Brain pericyte (primary cell): ENCODE measurements around the gene CCDC127.

Experiments used
- DNase-seq: peaks from one replicate; pipeline ENCODE4 v3.0.0-alpha.2; 2012; ENCODE audit warnings: low read depth, low spot score

CCDC127 gene

DNA sequence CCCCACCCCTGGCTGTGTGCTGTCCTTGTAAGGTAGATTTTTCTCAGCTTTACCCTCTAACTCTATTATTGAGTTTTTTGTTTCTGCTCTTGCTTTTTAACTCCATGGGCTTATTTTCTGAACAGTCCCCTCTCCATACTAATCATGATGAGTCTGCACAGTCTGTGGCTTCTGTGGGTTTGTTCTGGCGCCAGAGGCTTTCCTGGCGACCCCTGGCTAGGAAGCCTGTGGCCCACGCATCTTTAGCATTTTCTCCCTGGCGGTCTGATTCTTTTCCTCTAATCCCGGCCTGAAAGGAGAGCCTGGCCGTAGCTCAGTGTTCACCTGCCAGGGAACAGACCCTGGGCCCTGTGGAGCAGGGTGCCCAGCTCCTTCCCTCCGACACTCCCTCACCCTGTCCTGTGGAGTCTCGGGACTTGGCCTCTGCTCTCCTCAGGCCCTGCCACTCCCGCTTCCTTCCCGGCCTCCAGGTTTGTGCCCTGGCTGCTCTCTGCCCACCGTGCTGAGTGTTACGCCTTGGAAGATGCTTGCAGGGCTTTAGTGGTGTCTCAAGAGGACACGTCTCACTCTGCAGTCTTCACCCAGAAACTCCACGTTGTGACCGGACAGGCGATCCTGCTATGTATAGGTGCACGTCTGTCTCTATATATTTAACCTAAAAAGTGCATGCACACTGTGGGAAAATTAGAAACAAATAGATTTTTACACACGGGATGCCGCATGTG, 58.3 kb downstream of the CCDC127 start:
- no peak for DNase-seq

DNA sequence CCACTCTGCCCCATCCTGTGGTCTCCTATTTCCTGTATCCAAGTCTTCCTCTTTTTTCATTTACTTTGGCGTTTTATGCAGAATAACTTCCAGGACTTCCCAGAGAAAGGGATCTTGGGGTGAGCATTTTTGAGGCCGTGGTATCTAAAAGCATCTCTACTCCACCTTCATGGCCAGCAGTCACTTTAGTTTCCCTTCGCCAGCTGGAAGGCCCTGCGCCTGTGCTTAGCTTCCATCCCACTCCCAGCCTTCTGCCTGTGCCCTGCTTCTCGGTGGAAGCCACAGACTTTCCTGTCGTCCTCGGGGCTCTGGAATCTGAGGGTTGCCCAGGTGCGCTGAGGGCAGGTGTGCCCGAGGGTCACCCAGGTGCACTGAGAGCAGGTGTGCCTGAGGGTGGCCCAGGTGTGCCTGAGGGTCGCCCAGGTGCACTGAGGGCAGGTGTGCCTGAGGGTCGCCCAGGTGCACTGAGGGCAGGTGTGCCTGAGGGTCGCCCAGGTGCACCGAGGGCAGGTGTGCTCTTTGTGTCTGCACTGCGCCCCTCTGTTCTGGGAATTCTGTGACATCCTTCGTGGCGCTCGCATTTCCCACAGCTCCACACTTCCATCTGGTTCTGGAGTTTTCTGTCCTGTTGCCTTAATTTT, 59.0 kb downstream of the CCDC127 start:
- no peak for DNase-seq

DNA sequence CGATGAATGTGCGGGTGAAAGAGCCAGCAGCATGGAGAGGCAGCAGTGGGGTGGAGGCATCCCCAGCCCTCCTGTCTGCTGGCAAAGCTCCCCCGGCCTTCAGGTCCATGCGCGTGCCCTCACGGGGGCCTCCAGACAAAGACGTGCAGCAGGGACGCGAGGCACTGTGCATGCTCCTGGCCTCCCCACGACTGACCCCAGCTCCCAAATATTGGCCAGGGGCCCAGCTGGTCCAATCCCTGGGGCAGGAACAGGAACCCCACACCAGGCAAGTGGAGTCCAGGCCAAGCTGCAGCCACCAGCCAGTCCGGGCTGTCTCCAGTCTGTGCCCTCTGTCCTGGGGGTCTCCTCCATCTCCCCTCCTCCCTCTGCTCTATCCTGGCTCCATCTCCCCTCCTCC, 60.2 kb downstream of the CCDC127 start:
- no peak for DNase-seq

- DNase-seq, result no peak
Observed at GRCh38 chr5:157126-157715, 60.7 kb downstream of the CCDC127 start.

DNA sequence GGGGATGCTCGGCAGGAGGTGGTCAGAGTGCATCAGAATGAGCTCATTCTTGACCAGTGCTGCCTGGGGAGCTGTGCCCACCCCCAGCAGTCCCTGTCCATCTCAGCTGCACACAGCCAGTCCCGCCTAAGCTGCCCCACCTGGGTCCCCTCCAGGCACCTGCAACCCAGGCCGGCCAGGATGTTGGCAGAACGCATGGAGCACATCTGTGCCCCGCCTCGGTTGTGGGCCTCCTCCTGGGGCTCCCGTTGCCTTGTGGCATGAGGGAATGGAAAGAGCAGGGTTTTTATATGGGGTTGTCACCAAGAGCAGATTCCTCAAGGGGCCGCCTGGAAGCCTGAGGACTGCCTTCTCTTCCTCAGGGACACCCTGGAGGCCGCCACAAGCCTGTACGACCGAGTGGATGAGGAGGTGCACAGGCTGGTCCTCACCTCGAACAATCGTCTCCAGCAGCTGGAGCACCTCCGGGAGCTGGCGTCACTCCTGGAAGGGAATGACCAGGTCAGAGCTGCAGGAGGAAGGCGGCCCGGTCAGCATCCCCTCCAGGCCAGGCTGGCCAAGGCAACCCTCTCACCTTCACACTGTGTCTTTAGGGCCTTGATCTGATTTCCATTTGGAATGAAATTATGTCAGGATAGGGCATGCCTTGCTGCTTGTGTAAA, 61.4 kb downstream of the CCDC127 start:
- DNase-seq, result no peak

DNA sequence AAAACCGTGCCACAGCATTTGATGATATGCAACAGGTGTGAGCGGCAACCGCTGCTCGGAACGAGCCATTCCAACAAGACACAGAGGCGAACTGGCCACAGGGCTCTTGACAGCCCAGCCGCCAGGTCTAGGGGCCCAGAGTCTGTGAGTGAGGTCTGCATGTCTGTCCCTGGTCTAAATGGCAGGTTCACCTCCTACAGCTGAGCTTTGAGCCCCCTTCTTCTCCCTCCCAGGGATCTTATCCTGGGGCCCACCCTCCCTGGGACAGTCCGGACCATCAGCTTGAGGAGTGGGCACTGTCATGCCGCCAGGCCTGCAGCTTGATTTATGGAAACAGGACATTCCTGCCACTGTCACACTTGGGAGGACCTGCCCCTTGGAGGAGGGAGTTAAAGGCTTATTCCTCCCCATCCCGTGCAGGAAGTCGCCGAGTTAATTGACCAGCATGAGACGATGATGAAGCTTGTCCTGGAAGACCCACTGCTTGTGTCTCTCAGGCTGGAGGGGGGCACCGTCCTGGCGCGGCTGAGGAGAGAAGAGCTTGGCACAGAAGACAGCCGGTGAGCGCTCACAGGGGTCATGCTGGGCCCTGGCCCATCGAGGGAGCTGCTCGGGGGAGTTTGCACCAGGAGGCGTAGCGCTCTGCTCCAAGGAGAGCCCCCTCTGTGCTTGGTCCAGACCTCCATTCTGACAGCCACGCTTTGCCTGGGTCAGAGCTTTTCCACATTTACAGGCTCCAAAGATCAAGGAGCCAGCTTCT, 62.1 kb downstream of the CCDC127 start:
- no peak for DNase-seq

DNA sequence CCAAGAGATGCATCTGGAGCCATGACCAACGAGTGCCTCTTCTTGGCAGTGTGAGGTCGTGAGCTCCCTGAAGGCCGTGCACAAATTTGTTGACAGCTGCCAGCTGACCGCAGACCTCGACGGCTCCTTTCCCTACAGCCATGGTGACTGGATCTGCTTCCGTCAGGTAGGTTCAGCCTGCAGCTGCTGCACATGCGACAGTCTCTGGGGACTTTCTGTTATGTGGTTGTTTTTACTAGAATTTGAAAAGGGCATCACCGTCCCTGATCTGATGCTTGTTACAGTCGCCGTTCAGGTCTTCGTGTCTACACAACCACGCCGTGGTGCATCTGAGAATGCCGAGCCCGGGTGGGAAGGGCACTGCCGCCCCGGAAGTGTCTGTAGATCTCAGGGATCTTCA, 63.1 kb downstream of the CCDC127 start:
- no peak for DNase-seq

DNA sequence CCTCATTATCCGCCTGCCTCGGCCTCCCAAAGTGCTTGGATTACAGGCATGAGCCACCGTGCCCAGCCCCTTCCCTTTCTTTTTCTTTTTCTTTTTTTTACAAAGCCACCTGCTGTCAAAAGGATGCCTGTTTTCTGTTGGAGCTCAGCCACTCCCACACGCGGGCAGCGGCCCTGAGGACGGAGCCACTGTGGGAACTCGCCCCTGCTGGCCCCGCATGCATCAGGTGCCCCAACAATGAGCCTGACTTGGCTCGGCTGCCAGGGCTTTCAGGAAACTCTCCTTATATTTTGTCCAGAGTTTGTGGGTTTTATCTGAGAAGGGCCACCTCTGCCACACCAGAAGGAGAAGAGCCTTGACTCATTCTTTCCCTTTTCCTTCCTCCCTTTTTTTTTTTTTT, 63.7 kb downstream of the CCDC127 start:
- no peak for DNase-seq

- no peak for DNase-seq
Observed at GRCh38 chr5:153256-153655, 64.7 kb downstream of the CCDC127 start.

DNA sequence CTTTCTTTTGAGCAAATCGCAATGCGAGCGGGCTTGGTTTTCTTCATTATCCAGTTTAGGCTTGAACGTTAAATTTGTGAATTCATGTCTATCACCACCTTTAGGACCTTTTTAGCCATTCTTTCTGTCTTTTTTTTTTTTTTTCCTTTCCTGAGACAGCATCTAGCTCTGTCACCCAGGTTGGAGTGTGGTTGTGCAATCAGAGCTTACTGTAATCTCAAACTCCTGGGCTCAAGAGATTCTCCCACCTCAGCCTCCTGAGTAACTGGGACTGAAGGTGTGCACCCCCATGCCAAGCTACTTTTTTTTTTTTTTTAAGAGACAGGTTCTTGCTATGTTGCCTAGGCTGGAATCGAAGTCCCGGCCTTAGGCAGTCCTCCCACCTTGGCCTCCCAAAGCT, 65.9 kb downstream of the CCDC127 start:
- no peak for DNase-seq

- DNase-seq, result no peak
Observed at GRCh38 chr5:150746-151145, 67.2 kb downstream of the CCDC127 start.

DNA sequence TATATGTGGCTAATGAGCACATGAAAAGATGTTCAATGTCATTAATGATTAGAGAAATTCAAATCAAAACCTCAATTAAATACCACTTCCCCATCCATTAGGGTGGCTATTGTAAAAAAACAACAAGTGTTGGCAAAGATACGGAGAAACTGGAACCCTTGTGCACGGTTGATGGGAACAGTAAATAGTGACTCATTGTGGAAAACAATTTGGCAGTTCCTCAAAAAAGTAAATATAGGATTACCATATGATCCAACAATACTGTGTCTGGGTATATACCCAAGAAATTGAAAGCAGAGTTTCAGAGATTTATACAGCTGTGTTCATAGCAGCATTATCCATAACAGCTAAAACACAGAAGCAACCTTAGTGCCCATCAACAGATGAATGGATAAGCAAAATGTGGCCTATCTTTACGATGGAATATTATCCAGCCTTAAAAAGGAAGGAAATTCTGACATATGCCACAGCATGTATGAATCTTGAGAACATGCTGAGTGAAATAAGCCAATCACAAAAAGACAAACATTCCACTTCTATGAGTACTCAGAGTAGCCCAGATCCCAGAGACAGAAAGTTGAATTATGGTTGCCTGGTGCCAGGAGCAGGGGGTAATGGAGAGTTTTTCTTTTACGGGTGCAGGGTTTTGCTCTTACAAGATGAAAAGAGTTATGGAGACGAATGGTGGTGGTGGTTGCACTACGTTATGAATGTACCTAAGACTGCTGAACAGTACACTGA, 68.0 kb downstream of the CCDC127 start:
- DNase-seq, result no peak

GRCh38 chr5:147751-148150, 70.2 kb downstream of the CCDC127 start:
- no peak for DNase-seq
